NCI-H748 (cell line): ENCODE data around the gene CAP2.

Source experiments
- DNase-seq: peaks from one replicate; lab custom pipeline; 2025; ENCODE audit not compliant: unreplicated experiment; lab: John Stamatoyannopoulos, UW

CAP2 gene

GRCh38 chr6:17392978-17393891 is at the start of gene CAP2:
TSS of gene CAP2 (plus strand) at chr6:17393595. CDS start at chr6:17421556, 27,961 bp downstream.
- DNase-seq = peak; percentile 79

- DNase-seq = no peak
Measured at GRCh38 chr6:17347012-17347411, 46.4 kb upstream of the CAP2 start.

- no peak for DNase-seq
Measured at GRCh38 chr6:17349427-17349826, 44.0 kb upstream of the CAP2 start.

GRCh38 chr6:17352302-17352701 is 41.1 kb upstream of the CAP2 start:
- no peak for DNase-seq

- DNase-seq = no peak
Measured at GRCh38 chr6:17353440-17354175, 39.8 kb upstream of the CAP2 start.

- no peak for DNase-seq
Measured at GRCh38 chr6:17354700-17355403, 38.5 kb upstream of the CAP2 start.

GRCh38 chr6:17355404-17355774 is 38.0 kb upstream of the CAP2 start:
- DNase-seq = no peak

GRCh38 chr6:17358515-17358914 is 34.9 kb upstream of the CAP2 start:
- no peak for DNase-seq

GRCh38 chr6:17360564-17360963 is 32.8 kb upstream of the CAP2 start:
- no peak for DNase-seq

- DNase-seq = no peak
Measured at GRCh38 chr6:17361013-17361412, 32.4 kb upstream of the CAP2 start.

- no peak for DNase-seq
Measured at GRCh38 chr6:17365961-17366360, 27.4 kb upstream of the CAP2 start.

- no peak for DNase-seq
Measured at GRCh38 chr6:17367868-17368267, 25.5 kb upstream of the CAP2 start.

GRCh38 chr6:17381424-17382147 is 11.8 kb upstream of the CAP2 start:
- no peak for DNase-seq

- DNase-seq = no peak
Measured at GRCh38 chr6:17385660-17386059, 7.7 kb upstream of the CAP2 start.

- no peak for DNase-seq
Measured at GRCh38 chr6:17388365-17388764, 5.0 kb upstream of the CAP2 start.

- DNase-seq = no peak
Measured at GRCh38 chr6:17389274-17389847, 4.0 kb upstream of the CAP2 start.

GRCh38 chr6:17390276-17390675 is 3.1 kb upstream of the CAP2 start:
- no peak for DNase-seq

GRCh38 chr6:17391976-17392375 is 1.4 kb upstream of the CAP2 start:
- no peak for DNase-seq

GRCh38 chr6:17393892-17394631 is 667 bp downstream of the CAP2 start:
- peak; percentile 73 for DNase-seq

GRCh38 chr6:17395112-17395511 is 1.7 kb downstream of the CAP2 start:
- DNase-seq = peak; percentile 22
